ENCODE results near the gene OTUD7B. TPM values are rescaled to one million over a fixed set of nuclear protein-coding genes. Genes with fewer than 3 reads are reported as not detected.

Gene OTUD7B
- 11.5 and 14.6 TPM in 2 replicates for total RNA-seq (2014; rRNA removed)
- percentile 89 among the genes with signal in this experiment for Bru-seq, nascent RNA
- percentile 91 among the genes with signal in this experiment for BruChase-seq, experiment 1, labeled RNA remaining after a 6-hour chase
- BruChase-seq, experiment 2, labeled RNA remaining after a 2-hour chase, result percentile 93 among the genes with signal in this experiment
- long read RNA-seq, partial matches to known transcripts, result 7 of 43 reads
- long read RNA-seq, other reads (novel, unspliced or antisense), result 36 of 43 reads

DNA sequence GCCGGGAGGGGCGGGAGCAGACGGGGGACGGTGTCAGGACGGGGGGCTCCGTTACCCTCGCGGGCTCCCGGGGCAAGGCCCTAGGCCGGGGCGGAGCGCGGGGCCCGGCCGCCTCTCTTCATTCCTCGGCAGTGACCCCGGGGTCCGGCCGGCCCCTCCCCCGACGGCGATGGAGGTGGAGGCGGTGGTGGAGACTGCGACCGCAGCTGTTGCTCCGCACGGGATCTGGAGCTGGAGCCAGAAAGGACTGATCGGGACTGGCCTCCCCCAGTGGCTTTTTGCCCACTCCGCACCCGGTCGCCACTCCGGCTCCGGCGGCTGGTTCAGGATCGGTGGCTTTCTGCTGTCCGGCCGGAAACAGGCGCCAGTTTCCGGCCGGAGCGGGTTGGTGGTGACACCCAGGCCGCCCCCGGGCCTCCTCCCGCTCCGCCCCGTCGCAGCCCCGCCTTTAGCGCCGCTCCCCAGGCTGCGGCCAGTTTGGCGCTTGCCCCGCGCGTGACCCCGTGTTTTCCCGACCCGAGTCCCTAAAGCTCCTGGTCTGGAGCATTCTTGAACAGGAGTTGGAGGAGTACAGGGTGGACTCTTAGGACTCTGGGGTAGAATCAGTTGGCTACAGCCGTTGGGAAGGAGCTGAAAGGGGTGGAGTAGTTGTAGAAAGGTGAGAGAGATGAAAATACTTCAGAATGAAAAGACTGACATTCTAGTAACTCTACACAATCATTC lies at the start of gene OTUD7B:
OTUD7B (minus strand) TSS at position 334 of the 723 bp plus-strand sequence. CDS start 33,216 bp downstream, outside the sequence.
- ATAC-seq, result peak; percentile 66
- peaks cover 41% of the 10 kb centered on the region for H3K4me1 ChIP-seq (ENCODE audit: insufficient read depth, low read length)
- DNase-seq, result peak; percentile 94

DNA sequence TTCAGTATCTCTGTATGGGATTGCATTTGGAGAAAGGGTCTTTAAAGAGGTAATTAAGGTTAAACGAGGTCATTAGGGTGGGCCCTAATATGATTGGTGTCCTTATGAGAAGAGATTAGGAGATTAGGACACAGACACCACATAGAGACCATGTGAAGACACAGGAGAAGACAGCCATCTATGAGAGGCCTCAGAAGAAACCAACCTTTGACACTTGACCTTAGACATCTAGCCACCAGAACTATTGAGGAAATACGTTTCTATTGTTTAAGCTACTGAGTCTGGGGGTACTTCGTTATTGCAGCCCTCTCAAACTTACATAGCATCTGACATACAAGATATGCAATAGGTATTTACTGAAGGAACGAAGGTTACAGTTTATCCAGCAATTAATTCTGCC lies 49.7 kb upstream of the OTUD7B start:
- intact Hi-C loops (cut with micrococcal nuclease), result no loop called here
- Histone ChIP-seq H3K9ac (ENCODE audit: low read length) (no peak overlapping the region), H2AFZ (ENCODE audit: low read length) (no peak overlapping the region), H3K9me3 (ENCODE audit: low read length) (no peaks in the 10 kb centered on the region), H3K36me3 (ENCODE audit: low read depth, low read length) (no peaks in the 10 kb centered on the region), H3K27me3 (ENCODE audit: low read length) (no peaks in the 10 kb centered on the region), H3K4me1 (ENCODE audit: insufficient read depth, low read length) (peaks cover 16% of the 10 kb centered on the region), H3K27ac (ENCODE audit: low read length) (no peak overlapping the region), H3F3A (ENCODE audit: low read length, unreplicated experiment) (no peaks in the 10 kb centered on the region), H3K4me3 (ENCODE audit: low read length) (no peak overlapping the region), H4K20me1 (ENCODE audit: low read length) (no peaks in the 10 kb centered on the region), H3K4me2 (ENCODE audit: low read length) (no peak overlapping the region), H3K79me2 (ENCODE audit: low read length) (0 out of 2 replicates have a peak, but pooled peaks cover 4% of the 10 kb centered on the region), H3K9me2 (replicated peaks; ENCODE audit: low read length) (no peaks in the 10 kb centered on the region)
- no peak for ATAC-seq
- BruUV-seq (replicated peaks), result no TSS peak
- TF ChIP-seq EZH2 (IDR thresholded peaks at IDR 0.05; ENCODE audit: low read length, unreplicated experiment), result no peak
- no peak for TF ChIP-seq CTCF (conservative IDR thresholded peaks at IDR 0.05; ENCODE audit: low read depth, low read length)
- no peak for TF ChIP-seq EZH2phosphoT487 (IDR thresholded peaks at IDR 0.05; ENCODE audit: borderline replicate concordance, low read length)
- no peak for DNase-seq
- POLR2A ChIA-PET (ENCODE audit: unreplicated experiment), result no interaction called here
- CTCF ChIA-PET, result no interaction called here

More for the DNA sequence above, at the start of gene OTUD7B:
- no peaks in the 10 kb centered on the region for H3F3A ChIP-seq (ENCODE audit: low read length, unreplicated experiment)
- BruUV-seq (replicated peaks), result no TSS peak
- H2AFZ ChIP-seq (ENCODE audit: low read length), result peak within 1 kb of the TSS; percentile 97
- no peaks in the 10 kb centered on the region; the same call in 1 of the 2 replicates for H3K36me3 ChIP-seq (ENCODE audit: low read depth, low read length)
- no peak for TF ChIP-seq EZH2 (IDR thresholded peaks at IDR 0.05; ENCODE audit: low read length, unreplicated experiment)
- TF ChIP-seq CTCF (conservative IDR thresholded peaks at IDR 0.05; ENCODE audit: low read depth, low read length), result no peak
- TF ChIP-seq EZH2phosphoT487 (IDR thresholded peaks at IDR 0.05; ENCODE audit: borderline replicate concordance, low read length), result no peak
- peak within 1 kb of the TSS; percentile 95 for H3K9ac ChIP-seq (ENCODE audit: low read length)
- ChIA-PET CTCF (interaction anchor here (0.7 to 1.3 kb wide), 2 partner anchors 48 to 176 kb away, joined by 3 to 6 read pairs; no protein-coding TSS in a partner anchor), POLR2A (ENCODE audit: unreplicated experiment) (no interaction called here)
- H3K9me3 ChIP-seq (ENCODE audit: low read length), result no peaks in the 10 kb centered on the region
- H3K9me2 ChIP-seq (replicated peaks; ENCODE audit: low read length), result no peaks in the 10 kb centered on the region
- intact Hi-C loops (cut with micrococcal nuclease), result loop anchor here (2.0 kb wide), 2 partner anchors 14 to 40 kb away; no protein-coding TSS in a partner anchor
- peak within 1 kb of the TSS; percentile 84 for H3K27ac ChIP-seq (ENCODE audit: low read length)
- peaks cover 49% of the 10 kb centered on the region for H3K79me2 ChIP-seq (ENCODE audit: low read length)
- H3K4me3 ChIP-seq (ENCODE audit: low read length), result peak within 1 kb of the TSS; percentile 99
- H3K4me2 ChIP-seq (ENCODE audit: low read length), result peak within 1 kb of the TSS; percentile 96
- H3K27me3 ChIP-seq (ENCODE audit: low read length), result no peaks in the 10 kb centered on the region
- peaks cover 28% of the 10 kb centered on the region for H4K20me1 ChIP-seq (ENCODE audit: low read length)

All from PC-3 (cell line).